HG03521 (cell line): ENCODE results near the gene EIF5AL1.
"Not testable (repeated sequence)": the region's sequence is repeated elsewhere in the genome, so short reads cannot be mapped to it uniquely, and the experiment has no call there.

ENCODE experiments used
- ATAC-seq: cut with Tn5 transposase; IDR thresholded peaks from one replicate; pipeline ENCODE4 v1.9.1; 2021; ENCODE audit warnings: mild to moderate bottlenecking, moderate library complexity; ENCODE audit not compliant: unreplicated experiment

Gene EIF5AL1

GRCh38 chr10:79511891-79512583 is at the start of gene EIF5AL1:
TSS of gene EIF5AL1 (plus strand) at chr10:79512533. CDS start at chr10:79512650, 117 bp downstream.
- ATAC-seq, result not testable (repeated sequence)

GRCh38 chr10:79463578-79464496 is 48.5 kb upstream of the EIF5AL1 start:
- ATAC-seq, result no peak

GRCh38 chr10:79465341-79465740 is 47.0 kb upstream of the EIF5AL1 start:
- no peak for ATAC-seq

GRCh38 chr10:79468015-79468560 is 44.2 kb upstream of the EIF5AL1 start:
- no peak for ATAC-seq

- ATAC-seq, result no peak
These were observed 43.3 kb upstream of the EIF5AL1 start for GRCh38 chr10:79468841-79469585.

- no peak for ATAC-seq
These were observed 42.2 kb upstream of the EIF5AL1 start for GRCh38 chr10:79470096-79470495.

GRCh38 chr10:79471776-79472175 is 40.6 kb upstream of the EIF5AL1 start:
- no peak for ATAC-seq

- ATAC-seq, result no peak
These were observed 39.9 kb upstream of the EIF5AL1 start for GRCh38 chr10:79472449-79472848.

- ATAC-seq, result no peak
These were observed 39.4 kb upstream of the EIF5AL1 start for GRCh38 chr10:79472951-79473350.

GRCh38 chr10:79473496-79474095 is 38.7 kb upstream of the EIF5AL1 start:
- ATAC-seq, result no peak

GRCh38 chr10:79475119-79475653 is 37.1 kb upstream of the EIF5AL1 start:
- ATAC-seq, result no peak

GRCh38 chr10:79475877-79476276 is 36.5 kb upstream of the EIF5AL1 start:
- ATAC-seq, result no peak

- no peak for ATAC-seq
These were observed 35.7 kb upstream of the EIF5AL1 start for GRCh38 chr10:79476645-79477044.

- no peak for ATAC-seq
These were observed 34.9 kb upstream of the EIF5AL1 start for GRCh38 chr10:79477456-79477855.

GRCh38 chr10:79479283-79479909 is 32.9 kb upstream of the EIF5AL1 start:
- ATAC-seq, result no peak

- ATAC-seq, result no peak
These were observed 30.0 kb upstream of the EIF5AL1 start for GRCh38 chr10:79482304-79482703.

GRCh38 chr10:79482741-79483140 is 29.6 kb upstream of the EIF5AL1 start:
- no peak for ATAC-seq

- ATAC-seq, result no peak
These were observed 29.0 kb upstream of the EIF5AL1 start for GRCh38 chr10:79483299-79483698.

GRCh38 chr10:79483948-79484347 is 28.4 kb upstream of the EIF5AL1 start:
- ATAC-seq, result no peak

GRCh38 chr10:79484476-79484875 is 27.9 kb upstream of the EIF5AL1 start:
- no peak for ATAC-seq
